Measurements from ENCODE around the gene TEC.

GRCh38 chr4:48270523-48270897, 872 bp upstream of the TEC start:
- TF ChIP-seq CTCF (conservative IDR thresholded peaks at IDR 0.05; ENCODE audit: low read length): no peak
- TF ChIP-seq EZH2phosphoT487 (IDR thresholded peaks at IDR 0.05; ENCODE audit: borderline replicate concordance): no peak

All from Loucy (cell line).